ENCODE measurements around the gene MYOCOS. TPM values are rescaled to one million over a fixed set of nuclear protein-coding genes. Genes with fewer than 3 reads are reported as not detected.
"Not testable (repeated sequence)": the region's sequence is repeated elsewhere in the genome, so short reads cannot be mapped to it uniquely, and the experiment has no call there.

The MYOCOS gene
- total and polyA plus RNA-seq, 2 experiments from 2014 or later: not detected

GRCh38 chr1:171613282-171613681 lies 8.8 kb upstream of the MYOCOS start:
- Histone ChIP-seq H3K4me3 (no peak overlapping the region), H3K79me2 (ENCODE audit: insufficient read depth) (no peaks in the 10 kb centered on the region), H3K4me2 (ENCODE audit: unreplicated experiment) (no peak overlapping the region), H2AFZ (no peak overlapping the region), H3K9me3 (ENCODE audit: low read depth) (no peaks in the 10 kb centered on the region), H3K9me2 (ENCODE audit: insufficient read depth) (no peaks in the 10 kb centered on the region), H3K27ac (no peak overlapping the region), H3K4me1 (ENCODE audit: insufficient read depth) (peaks cover 7% of the 10 kb centered on the region), H3F3A (ENCODE audit: insufficient read depth) (peaks cover 12% of the 10 kb centered on the region; the same call in 1 of the 2 replicates), H3K36me3 (ENCODE audit: low read depth) (no peaks in the 10 kb centered on the region), H3K27me3 (replicated peaks; ENCODE audit: insufficient read depth) (no peaks in the 10 kb centered on the region), H3K9ac (no peak overlapping the region), H4K20me1 (ENCODE audit: insufficient read depth) (no peaks in the 10 kb centered on the region)
- TF ChIP-seq EZH2 (IDR thresholded peaks at IDR 0.05; ENCODE audit: insufficient read depth, poor library complexity, severe bottlenecking) (no peak), EZH2phosphoT487 (IDR thresholded peaks at IDR 0.05; ENCODE audit: insufficient read depth, low read depth) (no peak)
- no peak for DNase-seq
- in situ Hi-C loops (cut with MboI): no loop called here
- WGBS, 2 experiments (ENCODE audit: low coverage in 1 of 2, low lambda C conversion rate in 2 of 2, missing lambda C conversion rate in 2 of 2): 75 to 84% methylated on average over 1 of the region's 1 CpG

- H3K9me2 ChIP-seq (ENCODE audit: insufficient read depth); H3K9ac ChIP-seq; H3K79me2 ChIP-seq (ENCODE audit: insufficient read depth); H3K27ac ChIP-seq; DNase-seq; H3K27me3 ChIP-seq (replicated peaks; ENCODE audit: insufficient read depth); H4K20me1 ChIP-seq (ENCODE audit: insufficient read depth); H3K4me3 ChIP-seq; H3F3A ChIP-seq (ENCODE audit: insufficient read depth); H3K9me3 ChIP-seq (ENCODE audit: low read depth); H3K36me3 ChIP-seq (ENCODE audit: low read depth); H3K4me1 ChIP-seq (ENCODE audit: insufficient read depth); H3K4me2 ChIP-seq (ENCODE audit: unreplicated experiment); H2AFZ ChIP-seq; in situ Hi-C loops (cut with MboI): not testable (repeated sequence)
- WGBS, 2 experiments (ENCODE audit: low coverage in 1 of 2, low lambda C conversion rate in 2 of 2, missing lambda C conversion rate in 2 of 2): 65 to 69% methylated on average over 14 of the region's 14 CpGs
Measured at GRCh38 chr1:171615122-171615906, 6.7 kb upstream of the MYOCOS start.

- no peaks in the 10 kb centered on the region for H3K9me3 ChIP-seq (ENCODE audit: low read depth)
- no peaks in the 10 kb centered on the region for H3K4me1 ChIP-seq (ENCODE audit: insufficient read depth)
- H3K36me3 ChIP-seq (ENCODE audit: low read depth): no peaks in the 10 kb centered on the region
- TF ChIP-seq EZH2 (IDR thresholded peaks at IDR 0.05; ENCODE audit: insufficient read depth, poor library complexity, severe bottlenecking) (no peak), EZH2phosphoT487 (IDR thresholded peaks at IDR 0.05; ENCODE audit: insufficient read depth, low read depth) (no peak)
- no peak overlapping the region for H3K9ac ChIP-seq
- H2AFZ ChIP-seq: no peak overlapping the region
- DNase-seq: no peak
- 59 to 75% methylated on average over 2 of the region's 2 CpGs for WGBS, 2 experiments (ENCODE audit: low coverage in 1 of 2, low lambda C conversion rate in 2 of 2, missing lambda C conversion rate in 2 of 2)
- in situ Hi-C loops (cut with MboI): no loop called here
- H4K20me1 ChIP-seq (ENCODE audit: insufficient read depth): no peaks in the 10 kb centered on the region
- no peak overlapping the region for H3K4me3 ChIP-seq
- H3K9me2 ChIP-seq (ENCODE audit: insufficient read depth): no peaks in the 10 kb centered on the region
- H3F3A ChIP-seq (ENCODE audit: insufficient read depth): no peaks in the 10 kb centered on the region
- no peaks in the 10 kb centered on the region for H3K79me2 ChIP-seq (ENCODE audit: insufficient read depth)
- no peak overlapping the region for H3K4me2 ChIP-seq (ENCODE audit: unreplicated experiment)
- no peaks in the 10 kb centered on the region for H3K27me3 ChIP-seq (replicated peaks; ENCODE audit: insufficient read depth)
- H3K27ac ChIP-seq: no peak overlapping the region
Measured at GRCh38 chr1:171616586-171616985, 5.5 kb upstream of the MYOCOS start.

- H3K9ac ChIP-seq: no peak overlapping the region
- H3K36me3 ChIP-seq (ENCODE audit: low read depth): no peaks in the 10 kb centered on the region
- no peaks in the 10 kb centered on the region for H3K79me2 ChIP-seq (ENCODE audit: insufficient read depth)
- 58 to 68% methylated on average over 9 of the region's 9 CpGs for WGBS, 2 experiments (ENCODE audit: low coverage in 1 of 2, low lambda C conversion rate in 2 of 2, missing lambda C conversion rate in 2 of 2)
- no peak overlapping the region for H2AFZ ChIP-seq
- no peak overlapping the region for H3K27ac ChIP-seq
- H3K9me2 ChIP-seq (ENCODE audit: insufficient read depth): no peaks in the 10 kb centered on the region
- no peaks in the 10 kb centered on the region for H3K9me3 ChIP-seq (ENCODE audit: low read depth)
- no peaks in the 10 kb centered on the region for H3F3A ChIP-seq (ENCODE audit: insufficient read depth)
- DNase-seq: no peak
- no peaks in the 10 kb centered on the region for H3K4me1 ChIP-seq (ENCODE audit: insufficient read depth)
- no peak for TF ChIP-seq EZH2phosphoT487 (IDR thresholded peaks at IDR 0.05; ENCODE audit: insufficient read depth, low read depth)
- no peak for TF ChIP-seq EZH2 (IDR thresholded peaks at IDR 0.05; ENCODE audit: insufficient read depth, poor library complexity, severe bottlenecking)
- no peak overlapping the region for H3K4me3 ChIP-seq
- in situ Hi-C loops (cut with MboI): no loop called here
- no peak overlapping the region for H3K4me2 ChIP-seq (ENCODE audit: unreplicated experiment)
- no peaks in the 10 kb centered on the region for H3K27me3 ChIP-seq (replicated peaks; ENCODE audit: insufficient read depth)
- H4K20me1 ChIP-seq (ENCODE audit: insufficient read depth): no peaks in the 10 kb centered on the region
Measured at GRCh38 chr1:171623651-171624331, 1.7 kb downstream of the MYOCOS start.
